ENCODE data around the gene CIDEC.
"Not testable (repeated sequence)": the region's sequence is repeated elsewhere in the genome, so short reads cannot be mapped to it uniquely, and the experiment has no call there.

CIDEC gene

DNA sequence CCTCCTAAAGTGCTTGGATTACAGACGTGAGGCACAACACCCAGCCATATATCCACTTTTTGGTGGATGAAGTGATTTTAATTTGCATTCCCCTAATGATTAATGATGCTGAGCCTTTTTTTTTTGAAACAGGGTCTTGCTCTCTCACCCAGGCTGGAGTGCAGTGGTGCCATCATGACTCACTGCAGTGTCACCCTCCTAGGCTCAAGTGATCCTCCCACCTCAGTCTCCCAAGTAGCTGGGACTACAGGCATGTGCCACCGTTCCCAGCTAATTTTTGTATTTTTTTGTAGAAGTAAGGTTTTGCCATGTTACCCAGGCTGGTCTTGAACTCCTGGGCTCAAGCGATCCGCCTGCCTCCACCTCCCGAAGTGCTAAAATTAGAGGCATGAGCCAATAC is 8.0 kb downstream of the CIDEC start:
- not testable (repeated sequence) for DNase-seq

DNA sequence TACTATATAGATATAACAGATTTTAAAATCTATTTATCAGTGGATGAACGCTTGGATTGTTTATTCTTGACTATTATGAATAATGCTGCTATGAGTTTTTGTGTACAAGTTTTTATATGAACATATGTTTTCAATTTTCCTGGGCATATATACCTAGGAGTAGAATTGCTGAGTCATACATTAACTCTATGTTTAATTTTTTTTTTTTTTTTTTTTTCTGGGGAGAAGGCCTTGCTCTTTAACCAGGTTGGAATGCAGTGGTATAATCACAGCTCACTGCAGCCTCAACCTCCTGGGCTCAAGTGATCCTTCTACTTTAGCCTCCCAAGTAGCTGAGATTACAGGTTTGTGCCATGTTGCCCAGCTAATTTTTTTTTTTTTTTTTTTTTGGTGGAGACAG is 9.1 kb downstream of the CIDEC start:
- DNase-seq, result no peak

DNA sequence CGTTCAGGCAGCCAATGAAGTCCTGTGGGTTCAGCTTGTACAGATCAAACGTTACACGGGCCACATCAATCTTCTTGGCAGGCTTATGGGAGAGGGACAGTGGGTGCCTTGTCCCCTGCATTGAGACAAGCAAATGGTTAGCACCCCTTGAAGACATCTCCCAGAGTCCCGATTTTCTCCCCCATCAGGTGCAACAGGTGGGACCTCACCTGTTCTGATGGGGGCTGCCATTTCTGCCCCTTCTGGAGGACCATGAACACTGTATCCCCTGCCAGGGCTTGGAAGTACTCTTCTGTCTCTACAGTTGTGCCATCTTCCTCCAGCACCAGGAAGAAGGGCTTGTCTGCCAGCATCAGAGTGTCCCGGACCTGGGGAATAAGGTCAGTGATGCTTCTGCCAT is 10.1 kb downstream of the CIDEC start:
- no peak for DNase-seq

DNA sequence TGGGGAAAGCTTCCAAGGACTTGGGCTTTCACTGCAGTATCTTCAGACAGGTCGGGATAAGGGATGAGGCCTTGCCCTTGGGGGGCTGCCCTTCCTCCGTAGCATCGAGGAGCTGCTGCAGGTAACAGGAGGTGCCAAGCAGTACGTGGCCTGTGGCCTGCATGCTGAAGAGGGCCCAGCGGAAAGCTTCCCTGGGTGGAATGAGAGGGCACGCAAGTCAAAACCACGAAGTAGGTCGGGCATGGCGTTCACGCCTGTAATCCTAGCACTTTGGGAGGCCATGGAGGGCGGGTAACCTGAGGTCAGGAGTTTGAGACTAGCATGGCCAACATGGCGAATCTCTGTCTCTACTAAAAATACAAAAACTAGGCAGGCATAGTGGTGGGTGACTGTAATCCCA is 12.9 kb downstream of the CIDEC start:
- no peak for DNase-seq

DNA sequence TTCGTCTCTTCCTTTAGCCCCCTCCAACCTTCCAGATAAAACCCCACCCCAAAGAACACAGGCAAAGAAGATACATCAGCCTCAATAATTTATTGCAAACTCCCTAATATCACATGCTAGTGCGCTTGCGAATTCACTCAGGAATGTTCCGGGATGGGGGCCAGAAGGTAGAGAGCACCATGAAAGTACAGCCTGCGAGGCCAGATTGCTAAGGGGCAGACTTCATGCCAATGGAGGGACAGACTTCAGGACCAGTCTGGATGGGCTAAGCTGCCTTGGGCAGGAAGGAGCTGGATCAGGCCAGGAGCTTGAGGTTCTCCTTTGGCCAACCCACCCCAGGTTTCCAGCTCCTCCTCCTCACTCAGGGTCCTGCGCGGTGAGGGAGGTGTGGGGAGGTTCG is 13.4 kb downstream of the CIDEC start:
- no peak for DNase-seq

DNA sequence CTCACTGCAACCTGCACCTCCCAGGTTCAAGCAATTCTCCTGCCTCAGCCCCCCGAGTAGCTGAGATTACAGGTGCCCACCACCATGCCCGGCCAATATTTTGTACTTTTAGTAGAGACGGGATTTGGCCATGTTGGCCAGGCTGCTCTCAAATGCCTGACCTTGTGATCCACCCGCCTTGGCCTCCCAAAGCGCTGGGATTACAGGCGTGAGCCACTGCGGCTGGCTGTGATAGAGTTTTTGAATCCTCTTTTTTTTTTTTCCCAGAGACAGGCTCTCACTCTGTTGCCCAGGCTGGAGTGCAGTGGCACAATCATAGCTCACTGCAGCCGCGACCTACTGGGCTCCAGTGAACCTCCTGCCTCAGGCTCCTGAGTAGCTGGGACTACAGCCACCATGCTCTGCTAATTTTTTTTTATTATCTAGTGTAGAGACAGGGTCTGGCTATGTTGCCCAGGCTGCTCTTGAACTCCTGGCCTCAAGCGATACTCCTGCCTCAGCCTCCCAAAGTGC is 14.9 kb downstream of the CIDEC start:
- DNase-seq, result not testable (repeated sequence)

DNA sequence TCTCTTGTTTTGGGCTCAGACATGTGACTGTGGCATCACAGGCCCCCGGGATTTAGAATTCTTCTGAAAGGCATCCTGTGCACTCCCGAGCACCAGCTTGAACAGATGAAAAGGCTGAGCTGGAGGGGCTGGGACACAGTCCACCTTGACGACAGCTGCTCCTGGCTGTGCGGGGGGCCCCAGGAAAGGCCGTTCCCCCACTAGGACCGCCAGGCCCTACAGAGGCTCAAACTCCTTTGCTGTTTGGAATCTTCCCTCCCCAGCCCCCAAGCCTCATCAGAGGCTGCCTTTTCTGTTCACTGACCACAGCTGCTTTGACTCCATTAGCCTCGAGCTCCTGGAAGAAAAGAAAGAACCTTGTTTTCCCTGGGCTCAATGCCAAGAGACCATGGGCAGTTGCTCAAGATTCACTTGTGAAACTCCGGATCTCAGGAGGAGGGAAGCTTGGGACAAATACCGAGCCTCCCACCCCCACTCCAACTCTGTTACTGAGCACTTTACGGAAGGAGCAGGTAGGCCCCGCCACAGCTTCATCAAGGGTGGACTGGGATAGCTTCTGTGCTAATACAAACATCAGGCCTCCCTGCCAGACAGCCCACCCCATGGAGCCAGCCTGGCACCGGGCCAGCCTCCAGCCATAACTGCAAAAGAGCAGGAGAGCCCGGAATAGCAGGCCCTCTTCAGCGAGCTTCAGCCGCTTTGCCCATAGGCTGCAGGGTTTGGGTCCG is 15.7 kb downstream of the CIDEC start:
- peak; percentile 61 for DNase-seq

DNA sequence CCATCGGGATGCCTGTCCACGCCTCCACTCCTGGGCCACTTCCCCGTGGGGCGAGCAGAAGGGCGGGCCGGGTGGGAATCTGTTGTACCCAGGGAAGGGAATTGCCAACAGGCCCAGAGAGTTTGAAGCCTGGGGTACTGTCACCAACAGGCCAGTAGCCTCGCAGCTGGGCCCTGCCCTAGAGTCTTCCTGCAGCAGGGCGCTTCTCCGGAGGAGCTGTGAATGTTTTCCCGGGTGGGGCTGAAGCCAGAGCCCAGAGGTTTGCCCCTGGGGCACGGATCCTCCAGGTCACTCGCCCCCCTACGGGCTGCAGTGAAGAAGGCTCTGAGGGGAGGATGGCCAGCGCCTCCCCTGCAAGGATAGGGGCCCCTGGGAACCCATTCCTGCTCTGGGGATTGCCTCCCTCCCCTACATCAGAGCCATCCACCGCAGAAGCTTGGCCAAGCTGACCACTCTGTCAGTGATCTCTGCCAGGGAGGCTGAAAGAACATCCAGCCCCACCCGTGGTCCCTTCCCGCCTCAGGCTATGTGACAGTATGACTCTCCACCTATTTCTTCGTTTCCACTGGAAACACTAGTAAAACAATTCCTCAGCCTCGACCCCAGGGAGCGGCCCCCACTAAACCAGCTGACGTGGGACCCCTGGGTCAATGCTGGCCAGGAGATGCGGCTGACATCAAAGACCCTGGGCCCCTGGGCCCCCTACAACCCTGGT is 16.8 kb downstream of the CIDEC start:
- no peak for DNase-seq

DNA sequence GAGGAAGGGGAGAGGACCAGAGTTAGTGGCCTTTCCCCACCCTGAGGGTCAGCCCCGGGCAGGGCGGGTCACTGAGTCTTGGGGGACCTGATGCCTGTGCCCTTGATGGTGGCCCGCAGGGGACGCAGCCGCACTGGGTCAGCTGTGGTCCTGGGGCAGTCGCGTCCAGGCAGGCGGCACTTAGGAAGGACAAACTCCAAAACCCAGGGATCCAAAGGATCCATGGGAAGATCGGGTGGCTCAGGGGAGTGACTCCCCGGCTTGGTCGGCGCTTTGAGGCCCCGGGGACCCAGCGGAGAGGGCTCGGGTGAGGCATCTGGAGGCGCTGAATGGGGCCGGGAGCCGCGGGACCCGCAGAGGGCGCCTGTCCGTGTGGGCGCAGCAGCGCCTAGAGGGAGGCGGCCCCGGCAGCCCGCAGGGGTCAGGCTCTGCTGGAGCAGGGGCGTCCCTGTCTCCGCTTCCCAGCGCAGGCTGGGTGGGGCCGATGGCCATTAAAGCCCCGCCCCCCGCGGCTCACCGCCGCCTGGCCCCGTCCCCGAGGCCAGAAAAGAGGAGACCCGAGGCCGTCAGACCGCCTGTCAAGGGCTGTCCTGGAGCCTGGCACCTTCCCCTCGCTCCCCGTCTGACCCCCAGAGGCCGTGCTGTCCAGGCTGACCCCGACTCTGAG is 17.5 kb downstream of the CIDEC start:
- DNase-seq, result no peak

DNA sequence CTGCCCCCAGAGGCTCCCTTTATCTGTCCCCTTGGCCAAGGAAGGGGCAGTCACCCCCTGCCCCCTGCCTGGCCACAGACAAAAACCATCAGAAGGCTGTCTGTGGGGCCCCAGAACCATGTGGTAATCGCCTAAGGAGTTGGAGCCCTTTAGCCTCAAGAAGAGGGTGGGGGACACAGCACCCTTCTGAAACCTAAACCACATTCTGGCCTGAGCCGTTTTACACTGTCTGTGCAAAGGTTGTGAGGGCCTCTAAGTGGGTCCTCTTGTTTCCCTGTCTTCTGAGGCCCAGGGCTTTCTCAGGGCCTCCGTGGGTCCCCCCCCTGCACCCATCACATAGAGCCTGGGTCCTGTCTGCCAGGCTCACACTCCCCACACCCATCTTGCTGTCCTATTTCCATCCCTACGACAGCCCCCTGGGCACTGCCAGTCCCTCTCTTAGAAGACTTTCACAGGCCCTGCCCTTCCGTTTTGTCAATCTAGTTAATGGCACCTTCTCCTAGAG is 18.4 kb downstream of the CIDEC start:
- no peak for DNase-seq

DNA sequence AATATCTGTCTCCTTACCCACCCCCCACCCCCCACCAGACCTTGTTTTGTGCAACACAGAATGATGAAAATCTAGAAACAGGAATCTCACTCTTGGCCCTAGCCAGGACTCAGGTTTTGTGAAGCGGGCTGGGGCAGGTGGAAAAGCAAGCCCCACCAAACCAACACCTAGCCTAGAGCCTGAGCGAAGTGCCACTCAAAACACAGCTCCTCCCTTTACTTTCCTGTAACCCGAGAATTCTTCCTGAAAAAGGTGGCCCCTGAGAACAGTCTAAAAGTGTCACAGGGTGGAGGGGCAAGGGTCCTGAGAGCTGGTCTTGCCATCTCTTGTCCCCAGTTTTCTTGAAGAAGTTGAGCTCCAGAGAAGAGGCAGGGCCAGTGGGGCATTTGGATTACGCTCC is 18.9 kb downstream of the CIDEC start:
- no peak for DNase-seq

DNA sequence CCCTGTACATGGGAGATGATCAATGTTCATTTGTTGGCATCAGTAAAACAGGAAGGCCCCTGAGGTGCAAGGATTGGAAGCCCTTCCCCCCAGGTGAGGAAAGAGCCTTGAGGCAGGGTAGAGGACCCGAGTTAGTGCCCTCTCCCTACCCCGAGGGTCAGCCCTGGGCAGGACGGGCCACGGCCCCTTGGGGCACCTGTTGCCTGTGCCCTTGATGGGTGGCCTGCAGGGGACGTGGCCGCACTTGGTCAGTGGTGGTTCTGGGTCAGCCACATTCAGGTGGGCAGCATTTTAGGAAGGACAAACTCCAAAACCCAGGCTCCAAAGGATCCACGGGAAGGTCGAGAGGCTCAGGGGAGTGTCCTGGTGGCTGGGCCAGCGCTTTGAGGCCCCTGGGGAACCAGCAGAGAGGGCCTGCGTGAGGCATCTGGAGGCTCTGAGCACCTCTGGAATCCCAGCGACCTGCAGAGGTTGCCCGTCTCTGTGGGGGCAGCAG is 20.5 kb downstream of the CIDEC start:
- DNase-seq, result no peak

DNA sequence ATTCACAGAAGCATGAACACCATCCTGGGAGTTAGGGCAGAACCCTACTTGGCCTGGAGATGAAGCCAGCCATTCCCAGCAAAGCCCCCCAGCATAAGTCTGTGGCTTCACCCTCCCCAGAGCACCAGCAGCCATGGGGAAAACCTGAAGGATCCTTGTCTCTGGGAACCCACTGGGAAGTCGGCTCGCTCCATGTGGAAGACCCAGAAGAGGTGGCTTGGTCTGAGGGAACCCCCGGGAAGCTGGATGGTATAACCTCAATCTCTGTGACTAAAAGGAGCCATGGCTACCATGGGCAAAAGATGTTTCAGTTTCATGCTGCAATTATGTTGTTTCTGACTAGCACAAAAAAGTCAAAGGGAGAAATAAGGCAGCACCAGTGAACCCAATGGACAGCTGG is 24.5 kb downstream of the CIDEC start:
- DNase-seq, result no peak

DNA sequence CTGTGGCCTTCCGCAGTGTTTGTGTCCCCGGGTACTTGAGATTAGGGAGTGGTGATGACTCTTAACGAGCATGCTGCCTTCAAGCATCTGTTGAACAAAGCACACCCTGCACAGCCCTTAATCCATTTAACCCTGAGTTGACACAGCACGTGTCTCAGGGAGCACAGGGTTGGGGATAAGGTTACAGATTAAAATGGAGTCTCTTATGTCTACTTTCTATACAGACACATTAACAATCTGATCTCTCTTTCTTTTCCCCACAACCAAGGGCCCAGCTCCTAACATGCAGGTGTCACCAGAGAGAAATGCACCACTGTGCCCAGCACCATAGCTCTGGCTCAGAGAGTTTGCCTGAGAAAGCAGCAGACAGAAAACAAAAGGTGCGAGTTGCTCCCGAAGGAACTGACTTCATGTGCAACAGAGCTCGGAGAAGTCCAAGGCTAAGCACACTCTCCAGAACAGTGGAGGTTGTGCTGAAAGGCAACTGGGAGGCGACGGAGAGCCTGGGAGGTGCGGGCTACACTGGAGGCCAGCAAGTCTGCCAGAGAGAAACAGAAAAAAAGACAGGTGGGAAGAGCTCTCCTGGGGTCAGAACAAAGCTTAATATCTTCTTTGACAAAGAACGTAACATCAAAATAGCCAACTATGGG is 25.6 kb downstream of the CIDEC start:
- not testable (repeated sequence) for DNase-seq

DNA sequence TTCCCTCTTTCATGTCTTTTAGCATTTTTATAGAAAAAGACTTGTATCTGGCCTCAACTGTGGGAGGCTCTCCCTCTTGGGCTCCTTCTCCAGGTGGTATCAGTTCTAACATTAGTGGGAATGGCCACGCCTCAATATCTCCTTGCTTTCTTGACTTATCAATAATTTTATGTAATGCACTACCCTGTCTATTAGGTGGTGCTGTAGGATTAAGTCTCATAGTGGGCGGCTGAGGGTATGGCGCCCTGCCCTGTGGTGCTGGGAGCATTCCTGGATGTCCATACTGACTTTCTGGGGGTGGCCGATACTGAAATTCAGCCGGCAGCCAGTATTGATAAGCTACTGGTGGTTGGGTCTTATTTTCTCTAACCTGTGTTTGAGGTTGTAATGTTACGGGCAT is 27.5 kb downstream of the CIDEC start:
- DNase-seq, result no peak

DNA sequence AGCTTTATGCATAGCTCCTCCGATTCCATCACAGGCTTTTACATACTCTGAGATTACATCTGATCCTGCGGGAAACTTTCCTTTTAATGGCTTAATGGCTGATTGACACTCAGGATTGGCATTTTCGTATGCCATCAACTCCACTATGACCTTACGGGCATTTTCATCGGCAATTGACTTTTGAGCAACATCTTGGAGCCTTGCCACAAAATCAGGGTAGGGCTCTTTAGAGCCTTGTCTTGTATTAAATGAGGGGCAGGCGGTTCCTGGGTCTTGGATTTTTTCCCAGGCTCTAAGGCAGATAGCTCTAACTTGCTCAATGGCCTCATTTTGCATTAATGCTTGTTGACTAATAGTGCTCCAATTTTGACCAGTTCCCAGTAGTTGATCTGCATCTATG is 28.1 kb downstream of the CIDEC start:
- not testable (repeated sequence) for DNase-seq

DNA sequence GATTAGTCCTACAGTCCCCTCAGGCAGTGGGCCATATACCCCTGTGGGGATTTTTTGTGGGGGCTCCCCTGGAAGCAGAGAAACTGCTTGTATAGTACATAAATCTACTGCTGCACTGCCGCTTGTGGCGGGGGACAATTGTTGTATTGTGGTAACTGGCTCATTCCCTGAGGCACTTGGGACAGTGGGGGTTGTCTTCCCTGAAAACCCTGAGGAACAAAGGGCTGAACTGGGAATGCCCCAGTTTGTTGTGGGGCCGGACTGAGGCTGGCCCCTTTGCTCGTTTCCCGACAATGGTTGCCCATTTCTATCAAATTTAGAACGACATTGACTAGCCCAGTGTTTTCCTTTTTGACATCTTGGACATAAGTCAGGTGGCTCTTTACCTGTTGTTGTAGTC is 28.7 kb downstream of the CIDEC start:
- not testable (repeated sequence) for DNase-seq

DNA sequence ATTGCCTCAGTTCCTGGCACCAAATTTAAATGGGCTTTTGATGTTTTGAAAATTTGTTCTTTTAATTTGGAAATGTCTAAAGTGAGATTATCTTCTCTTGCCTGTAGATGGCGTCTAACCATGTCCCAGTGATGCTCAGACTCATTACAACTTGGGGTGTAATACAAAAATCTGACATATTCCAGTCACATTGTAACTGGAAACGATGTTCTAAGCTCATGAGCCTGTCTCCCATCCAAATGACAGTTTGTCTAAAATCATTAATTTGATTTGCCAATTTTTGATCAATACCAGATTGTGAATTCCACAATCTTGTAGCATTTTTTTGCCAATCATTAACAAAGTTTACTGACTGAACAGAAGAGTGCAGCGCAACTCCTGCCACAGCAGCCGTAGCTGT is 31.2 kb downstream of the CIDEC start:
- not testable (repeated sequence) for DNase-seq

DNA sequence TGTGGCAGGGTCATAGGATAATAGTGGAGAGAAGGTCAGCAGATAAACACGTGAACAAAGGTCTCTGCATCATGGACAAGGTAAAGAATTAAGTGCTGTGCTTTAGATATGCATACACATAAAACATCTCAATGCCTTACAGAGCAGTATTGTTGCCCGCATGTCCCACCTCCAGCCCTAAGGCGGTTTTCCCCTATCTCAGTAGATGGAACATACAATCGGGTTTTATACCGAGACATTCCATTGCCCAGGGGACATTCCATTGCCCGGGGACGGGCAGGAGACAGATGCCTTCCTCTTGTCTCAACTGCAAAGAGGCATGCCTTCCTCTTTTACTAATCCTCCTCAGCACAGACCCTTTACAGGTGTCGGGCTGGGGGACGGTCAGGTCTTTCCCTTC is 32.2 kb downstream of the CIDEC start:
- not testable (repeated sequence) for DNase-seq

DNA sequence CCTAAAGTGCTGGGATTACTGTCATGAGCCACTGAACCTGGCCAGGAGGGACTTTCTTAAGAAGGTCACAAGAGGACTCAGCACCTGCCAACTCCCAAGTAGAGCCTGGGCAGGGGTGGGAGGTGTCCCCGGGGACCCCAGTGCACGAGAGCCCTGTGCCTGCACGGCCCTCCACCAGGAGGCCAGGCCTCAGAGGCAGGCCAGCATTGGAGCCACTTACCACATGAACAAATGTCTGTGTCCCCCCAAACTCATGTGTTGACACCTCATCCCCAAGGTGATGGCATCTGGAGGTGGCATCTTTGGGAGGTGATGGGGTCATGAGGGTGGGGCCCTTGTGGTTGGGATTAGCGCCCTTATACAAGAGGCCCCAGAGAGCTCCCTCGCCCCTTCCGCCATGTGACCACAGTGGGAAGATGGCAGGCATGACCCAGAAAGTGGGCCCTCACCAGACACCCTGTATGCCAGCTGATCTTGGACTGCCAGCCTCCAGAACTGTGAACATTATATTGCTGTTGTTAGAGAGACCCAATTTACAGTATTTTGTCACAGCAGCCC is 33.0 kb downstream of the CIDEC start:
- DNase-seq, result no peak

DNA sequence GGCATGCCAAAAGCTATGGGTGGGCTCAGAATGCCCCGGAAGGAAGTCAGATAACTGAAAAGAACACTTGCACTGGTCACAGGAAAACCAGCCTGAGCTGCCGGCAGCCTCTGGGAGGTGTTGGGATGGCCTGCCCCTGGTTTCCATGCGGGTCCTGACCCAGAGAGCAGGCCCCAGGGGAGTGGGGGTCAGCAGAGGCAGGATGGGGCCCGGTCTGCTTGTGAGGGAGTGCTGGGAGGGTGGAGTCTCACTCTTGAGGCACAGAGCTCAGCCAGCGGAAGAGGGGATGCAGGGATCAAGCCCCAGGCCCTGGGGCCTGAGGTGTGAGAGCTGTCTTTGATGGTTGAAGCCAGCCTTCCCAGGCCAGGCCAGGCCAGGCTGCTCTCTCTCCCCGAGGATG is 33.8 kb downstream of the CIDEC start:
- no peak for DNase-seq

DNA sequence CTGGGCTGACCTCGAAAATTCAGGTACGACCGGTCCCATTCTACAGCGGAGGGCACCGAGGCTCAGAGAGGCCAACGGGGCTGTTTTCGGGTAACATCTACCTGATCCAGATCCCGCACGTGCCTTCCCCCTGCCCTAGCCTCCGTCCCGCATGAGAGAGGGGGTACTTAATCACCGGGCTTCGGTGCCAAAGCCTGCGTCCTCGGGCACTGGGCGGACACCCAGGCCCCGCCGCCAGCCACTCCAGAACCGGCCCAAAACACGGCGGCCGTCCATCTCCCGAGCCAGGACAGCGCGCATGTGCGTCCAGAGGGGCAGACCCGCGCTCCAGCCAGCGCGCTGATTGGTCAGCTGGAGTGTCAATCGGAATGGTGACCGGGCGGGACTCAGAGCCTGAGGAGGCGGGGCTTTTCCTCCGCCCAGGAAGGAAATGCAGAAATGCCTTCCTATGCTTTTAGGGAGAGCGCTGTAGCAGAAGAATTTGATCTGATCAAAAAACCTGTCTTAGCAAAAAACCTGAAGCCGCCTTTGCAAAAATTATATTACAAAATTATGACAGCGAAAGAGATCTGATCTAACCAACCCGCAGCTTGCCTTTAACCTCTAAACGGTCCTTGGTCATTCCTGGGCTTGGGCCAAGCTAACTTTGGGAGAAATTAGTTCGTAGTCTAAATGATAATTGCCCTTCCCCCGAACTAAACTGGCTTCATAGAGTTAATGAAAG is 36.2 kb downstream of the CIDEC start, which contains the start of gene RPUSD3:
Gene RPUSD3, minus strand, starts transcription at position 294 of the 724 bp plus-strand sequence. Its CDS starts 18 bp downstream, at position 276.
- peak; percentile 35 for DNase-seq
